ENCODE data around the gene OR1Q1. TPM values are rescaled to one million over a fixed set of nuclear protein-coding genes. Genes with fewer than 3 reads are reported as not detected.
"Not testable (repeated sequence)": the region's sequence is repeated elsewhere in the genome, so short reads cannot be mapped to it uniquely, and the experiment has no call there.

Gene OR1Q1, protein sequence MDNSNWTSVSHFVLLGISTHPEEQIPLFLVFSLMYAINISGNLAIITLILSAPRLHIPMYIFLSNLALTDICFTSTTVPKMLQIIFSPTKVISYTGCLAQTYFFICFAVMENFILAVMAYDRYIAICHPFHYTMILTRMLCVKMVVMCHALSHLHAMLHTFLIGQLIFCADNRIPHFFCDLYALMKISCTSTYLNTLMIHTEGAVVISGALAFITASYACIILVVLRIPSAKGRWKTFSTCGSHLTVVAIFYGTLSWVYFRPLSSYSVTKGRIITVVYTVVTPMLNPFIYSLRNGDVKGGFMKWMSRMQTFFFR
- total RNA-seq (not detected), polyA plus RNA-seq (not detected)

DNA sequence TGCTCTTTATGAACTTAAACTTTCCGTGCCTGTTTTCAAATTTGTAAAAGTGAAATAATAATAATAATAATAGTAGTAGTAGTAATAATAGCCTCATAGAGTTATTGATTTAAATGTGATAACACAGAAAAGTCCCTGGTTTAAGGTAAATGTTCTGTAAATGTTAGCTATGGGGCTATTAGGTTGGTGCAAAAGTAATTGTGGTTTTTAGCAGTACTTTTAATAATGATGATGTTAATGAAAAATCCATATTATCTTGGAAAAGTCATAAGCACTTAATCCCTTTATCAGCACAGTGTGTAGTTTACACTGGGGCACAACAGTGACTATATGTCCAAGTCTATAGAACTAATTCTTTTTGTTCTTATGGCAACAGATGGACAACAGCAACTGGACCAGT lies at the start of gene OR1Q1:
TSS of gene OR1Q1 (plus strand) at position 377 of the 400 bp plus-strand sequence. CDS start at position 377, 0 bp downstream.
- no peak for DNase-seq (ENCODE audit: extremely low spot score)
- Histone ChIP-seq H3K4me3 (ENCODE audit: low read depth, low read length) (no peak within 1 kb of the TSS), H3K27ac (ENCODE audit: low read depth) (no peak within 1 kb of the TSS), H3K36me3 (ENCODE audit: insufficient read depth) (no peaks in the 10 kb centered on the region), H3K4me1 (ENCODE audit: insufficient read depth) (no peaks in the 10 kb centered on the region)
- 86% methylated on average over 1 of the region's 1 CpG for WGBS

DNA sequence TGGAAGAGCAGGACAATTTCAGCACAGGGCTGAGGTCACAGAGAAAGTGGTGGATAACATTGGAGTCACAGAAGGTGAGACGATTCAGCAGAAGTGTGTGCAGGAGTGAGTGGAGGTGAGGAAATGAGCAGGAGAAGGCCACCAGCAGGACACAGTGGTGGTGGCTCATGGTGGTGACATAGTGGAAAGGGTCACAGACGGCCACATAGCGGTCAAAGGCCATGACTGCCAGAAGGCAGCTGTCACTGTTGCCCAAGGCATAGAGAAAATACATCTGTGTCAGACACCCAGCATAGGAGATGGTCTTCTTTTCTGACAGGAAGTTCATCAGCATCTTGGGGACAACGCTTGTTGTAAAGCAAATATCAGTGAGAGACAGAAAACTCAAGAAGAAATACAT lies 46.6 kb upstream of the OR1Q1 start:
- no peaks in the 10 kb centered on the region for H3K36me3 ChIP-seq (ENCODE audit: insufficient read depth)
- no peaks in the 10 kb centered on the region for H3K4me1 ChIP-seq (ENCODE audit: insufficient read depth)
- H3K4me3 ChIP-seq (ENCODE audit: low read depth, low read length): no peak overlapping the region
- 89% methylated on average over 4 of the region's 4 CpGs for WGBS
- H3K27ac ChIP-seq (ENCODE audit: low read depth): no peak overlapping the region
- no peak for DNase-seq (ENCODE audit: extremely low spot score)

DNA sequence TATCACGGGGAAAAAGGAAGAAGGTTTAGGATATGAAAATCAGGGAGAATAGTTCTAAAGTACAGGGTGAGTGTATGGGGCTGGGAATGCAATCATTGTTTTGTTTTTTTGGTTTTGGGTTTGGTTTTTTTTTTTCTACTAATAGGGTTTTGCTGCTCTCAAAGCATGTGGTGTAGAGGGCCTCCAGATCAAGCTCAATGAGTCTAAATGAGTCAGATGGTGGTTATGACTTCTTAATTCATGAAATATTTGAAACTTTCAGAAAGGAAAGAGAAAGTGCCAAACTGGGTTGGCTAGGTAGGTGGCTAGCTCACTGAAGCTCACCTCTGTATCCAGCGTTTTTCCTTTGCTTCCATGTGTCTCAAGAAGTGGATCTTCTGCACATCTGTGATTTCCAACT lies 42.1 kb upstream of the OR1Q1 start:
- H3K27ac ChIP-seq (ENCODE audit: low read depth): no peak overlapping the region

DNA sequence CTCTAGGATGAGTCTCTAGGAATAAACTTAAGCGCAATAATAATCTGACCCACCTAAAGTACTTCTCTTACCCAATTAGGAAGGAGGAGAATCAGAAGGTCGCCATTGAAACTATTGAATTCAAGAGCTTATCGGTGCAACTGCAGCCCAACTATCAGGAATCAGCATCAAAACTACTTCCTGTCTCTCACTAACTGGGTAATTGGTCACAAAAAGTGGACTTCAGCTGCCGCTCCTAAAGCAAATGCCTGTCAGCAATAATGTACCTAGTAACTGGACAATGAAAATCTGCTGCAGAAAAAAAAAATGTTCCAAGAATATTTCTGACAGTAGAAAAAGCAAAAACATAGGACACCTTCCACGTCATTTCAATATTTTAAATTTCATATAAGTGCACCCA lies 34.7 kb upstream of the OR1Q1 start:
- no peaks in the 10 kb centered on the region for H3K36me3 ChIP-seq (ENCODE audit: insufficient read depth)
- 68% methylated on average over 5 of the region's 5 CpGs for WGBS
- no peaks in the 10 kb centered on the region for H3K4me1 ChIP-seq (ENCODE audit: insufficient read depth)
- no peak overlapping the region for H3K4me3 ChIP-seq (ENCODE audit: low read depth, low read length)
- no peak for DNase-seq (ENCODE audit: extremely low spot score)
- no peak overlapping the region for H3K27ac ChIP-seq (ENCODE audit: low read depth)

More for the DNA sequence above, 42.1 kb upstream of the OR1Q1 start:
- Histone ChIP-seq H3K4me1 (ENCODE audit: insufficient read depth) (no peaks in the 10 kb centered on the region), H3K4me3 (ENCODE audit: low read depth, low read length) (no peak overlapping the region), H3K36me3 (ENCODE audit: insufficient read depth) (no peaks in the 10 kb centered on the region)
- no peak for DNase-seq (ENCODE audit: extremely low spot score)
- WGBS: 68% methylated on average over 2 of the region's 2 CpGs

DNA sequence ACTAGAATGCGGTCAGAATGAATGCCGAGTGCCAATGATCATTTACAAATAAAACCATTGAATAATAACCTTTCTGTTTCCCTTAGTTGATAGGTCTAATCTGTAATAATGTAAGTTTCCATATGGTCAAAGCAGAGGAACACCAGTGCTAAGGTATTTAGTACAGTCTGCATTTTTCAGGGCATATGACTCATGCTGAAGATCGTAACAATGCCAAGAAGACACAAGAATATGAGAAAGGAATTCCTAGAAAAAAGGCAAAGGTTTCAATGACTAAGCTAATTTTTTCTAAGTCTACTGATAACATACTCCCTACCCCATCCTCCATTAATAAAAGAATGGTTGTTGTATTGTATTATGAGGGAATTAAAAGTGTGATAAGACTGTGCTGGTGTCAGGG lies 34.2 kb upstream of the OR1Q1 start:
- H3K4me3 ChIP-seq (ENCODE audit: low read depth, low read length): no peak overlapping the region
- 73% methylated on average over 3 of the region's 3 CpGs for WGBS
- no peak for DNase-seq (ENCODE audit: extremely low spot score)
- no peaks in the 10 kb centered on the region for H3K36me3 ChIP-seq (ENCODE audit: insufficient read depth)
- no peak overlapping the region for H3K27ac ChIP-seq (ENCODE audit: low read depth)
- no peaks in the 10 kb centered on the region for H3K4me1 ChIP-seq (ENCODE audit: insufficient read depth)

DNA sequence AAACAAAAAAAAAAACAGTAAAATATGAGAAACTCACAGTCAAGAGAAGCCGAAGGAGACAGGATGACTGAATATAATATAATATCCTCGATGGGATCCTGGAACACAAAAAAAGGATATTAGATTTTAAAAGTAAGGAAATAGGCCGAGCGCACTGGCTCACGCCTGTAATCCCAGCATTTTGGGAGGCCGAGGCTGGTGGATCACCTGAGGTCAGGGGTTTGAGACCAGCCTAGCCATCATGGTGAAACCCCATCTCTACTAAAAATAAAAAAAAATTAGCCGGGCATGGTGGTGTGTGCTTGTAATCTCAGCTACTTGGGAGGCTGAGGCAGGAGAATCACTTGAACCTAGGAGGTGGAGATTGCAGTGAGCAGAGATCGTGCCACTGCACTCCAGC lies 31.3 kb upstream of the OR1Q1 start, which contains the start of gene OR1L8:
TSS of gene OR1L8 (minus strand) at position 101 of the 400 bp plus-strand sequence. CDS start 14,907 bp downstream, outside the sequence.
- not testable (repeated sequence) for H3K27ac ChIP-seq (ENCODE audit: low read depth); H3K4me3 ChIP-seq (ENCODE audit: low read depth, low read length); H3K36me3 ChIP-seq (ENCODE audit: insufficient read depth); H3K4me1 ChIP-seq (ENCODE audit: insufficient read depth); DNase-seq (ENCODE audit: extremely low spot score)
- 89% methylated on average over 8 of the region's 8 CpGs for WGBS

DNA sequence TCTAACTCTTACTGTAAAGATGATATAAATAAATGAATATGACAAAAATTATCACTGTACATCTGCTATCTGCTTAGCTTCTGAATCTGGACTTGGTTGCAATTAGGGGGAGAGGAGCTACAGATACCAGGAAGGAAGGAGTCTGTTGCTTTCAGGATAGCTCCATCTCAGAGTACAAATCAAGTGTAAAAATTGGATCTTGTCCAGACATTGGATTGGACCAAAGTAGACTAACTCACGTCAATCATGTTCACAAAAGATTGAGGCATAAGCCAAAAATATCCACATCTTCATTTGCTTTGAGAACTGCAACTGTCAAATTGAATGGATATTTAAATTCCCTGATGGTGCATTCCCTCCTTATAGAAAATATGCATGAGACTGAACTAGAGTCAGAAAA lies 8.8 kb upstream of the OR1Q1 start:
- Histone ChIP-seq H3K4me1 (ENCODE audit: insufficient read depth) (no peaks in the 10 kb centered on the region), H3K4me3 (ENCODE audit: low read depth, low read length) (no peak overlapping the region), H3K36me3 (ENCODE audit: insufficient read depth) (no peaks in the 10 kb centered on the region), H3K27ac (ENCODE audit: low read depth) (no peak overlapping the region)
- WGBS: 47% methylated on average over 1 of the region's 1 CpG
- no peak for DNase-seq (ENCODE audit: extremely low spot score)

DNA sequence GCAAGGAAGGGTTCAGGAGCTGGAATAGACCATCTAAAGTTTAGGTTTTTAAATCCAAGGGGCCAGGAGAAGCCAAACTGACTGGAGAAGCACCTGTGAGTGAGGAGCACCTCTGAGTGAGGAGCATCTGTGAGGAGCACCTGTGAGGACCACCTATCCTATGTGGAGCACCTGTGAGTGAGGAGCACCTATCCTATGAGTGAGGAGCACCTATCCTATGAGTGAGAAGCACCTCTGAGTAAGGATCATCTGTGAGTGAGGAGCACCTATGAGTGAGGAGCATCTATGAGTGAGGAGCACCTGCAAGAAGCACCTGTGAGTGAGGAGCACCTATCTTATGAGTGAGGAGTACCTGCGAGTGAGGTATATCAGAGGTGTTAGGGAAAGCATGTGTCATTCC lies 8.0 kb upstream of the OR1Q1 start:
- WGBS: 88% methylated on average over 1 of the region's 1 CpG
- H3K36me3 ChIP-seq (ENCODE audit: insufficient read depth): no peaks in the 10 kb centered on the region
- no peaks in the 10 kb centered on the region for H3K4me1 ChIP-seq (ENCODE audit: insufficient read depth)
- no peak for DNase-seq (ENCODE audit: extremely low spot score)
- H3K27ac ChIP-seq (ENCODE audit: low read depth): no peak overlapping the region
- no peak overlapping the region for H3K4me3 ChIP-seq (ENCODE audit: low read depth, low read length)

DNA sequence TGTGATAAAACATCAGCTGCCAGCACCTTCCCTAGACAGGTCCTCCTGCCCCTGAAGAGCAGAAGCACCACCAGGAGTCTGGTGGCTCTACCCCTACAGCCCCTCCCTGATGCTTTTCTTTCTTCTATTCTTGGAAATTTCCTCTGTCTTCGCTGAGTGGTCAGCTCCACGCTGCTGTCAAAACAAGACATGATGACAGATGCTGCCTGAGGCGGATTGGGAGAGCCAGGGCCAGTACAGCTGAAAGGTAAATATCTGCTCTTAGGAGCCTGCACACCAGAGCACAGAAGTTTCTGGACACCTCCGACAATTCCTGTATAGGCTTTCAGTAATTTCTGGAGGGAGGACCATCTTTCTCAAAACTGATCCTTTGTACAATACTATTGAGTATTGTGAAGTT lies 4.7 kb upstream of the OR1Q1 start:
- Histone ChIP-seq H3K4me1 (ENCODE audit: insufficient read depth) (no peaks in the 10 kb centered on the region), H3K27ac (ENCODE audit: low read depth) (no peak overlapping the region), H3K4me3 (ENCODE audit: low read depth, low read length) (no peak overlapping the region), H3K36me3 (ENCODE audit: insufficient read depth) (no peaks in the 10 kb centered on the region)
- DNase-seq (ENCODE audit: extremely low spot score): no peak
- WGBS: 73% methylated on average over 4 of the region's 4 CpGs

DNA sequence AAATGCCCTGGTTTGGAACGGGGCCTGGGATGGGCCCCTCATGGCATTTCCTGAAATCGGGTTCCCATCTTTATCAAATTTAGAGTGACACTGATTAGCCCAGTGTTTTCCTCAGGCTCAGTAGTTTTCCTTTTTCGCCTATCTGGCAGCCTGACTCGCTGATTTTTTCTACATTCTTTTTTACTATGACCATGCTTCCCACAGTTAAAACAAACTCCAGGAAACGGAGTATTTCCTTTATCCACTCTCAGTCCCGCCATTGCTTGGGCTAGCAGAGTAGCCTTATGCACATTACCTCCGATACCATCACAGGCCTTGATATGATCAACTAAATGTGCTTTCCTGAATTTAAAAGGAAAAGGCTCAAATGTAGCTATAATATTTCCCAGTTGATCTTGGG lies 5.5 kb downstream of the OR1Q1 start:
- Histone ChIP-seq H3K4me1 (ENCODE audit: insufficient read depth) (no peaks in the 10 kb centered on the region), H3K27ac (ENCODE audit: low read depth) (no peak overlapping the region), H3K4me3 (ENCODE audit: low read depth, low read length) (no peak overlapping the region), H3K36me3 (ENCODE audit: insufficient read depth) (no peaks in the 10 kb centered on the region)
- 71% methylated on average over 7 of the region's 7 CpGs for WGBS
- no peak for DNase-seq (ENCODE audit: extremely low spot score)

DNA sequence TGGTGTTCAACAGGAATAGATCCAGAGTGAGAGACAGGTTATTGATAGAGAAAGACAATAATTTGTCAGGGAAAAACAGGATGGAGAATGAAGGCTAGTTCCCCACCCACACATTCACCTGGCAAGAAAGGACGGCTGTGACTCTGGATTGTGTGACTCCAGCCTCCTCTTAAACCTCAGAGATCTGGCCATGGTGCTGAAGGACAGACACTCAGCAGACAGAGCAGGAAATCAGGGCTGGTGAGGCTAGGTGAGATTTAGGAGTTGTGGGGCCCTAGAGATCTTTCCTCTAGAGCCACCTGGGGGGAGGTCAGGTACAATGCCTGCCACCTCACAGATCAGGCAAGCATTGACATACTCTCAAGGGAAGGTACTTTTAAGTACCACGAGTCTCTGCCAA lies 27.7 kb downstream of the OR1Q1 start:
- DNase-seq (ENCODE audit: extremely low spot score): no peak
- Histone ChIP-seq H3K4me3 (ENCODE audit: low read depth, low read length) (no peak overlapping the region), H3K36me3 (ENCODE audit: insufficient read depth) (no peaks in the 10 kb centered on the region), H3K4me1 (ENCODE audit: insufficient read depth) (no peaks in the 10 kb centered on the region), H3K27ac (ENCODE audit: low read depth) (no peak overlapping the region)
- 21% methylated on average over 2 of the region's 2 CpGs for WGBS

DNA sequence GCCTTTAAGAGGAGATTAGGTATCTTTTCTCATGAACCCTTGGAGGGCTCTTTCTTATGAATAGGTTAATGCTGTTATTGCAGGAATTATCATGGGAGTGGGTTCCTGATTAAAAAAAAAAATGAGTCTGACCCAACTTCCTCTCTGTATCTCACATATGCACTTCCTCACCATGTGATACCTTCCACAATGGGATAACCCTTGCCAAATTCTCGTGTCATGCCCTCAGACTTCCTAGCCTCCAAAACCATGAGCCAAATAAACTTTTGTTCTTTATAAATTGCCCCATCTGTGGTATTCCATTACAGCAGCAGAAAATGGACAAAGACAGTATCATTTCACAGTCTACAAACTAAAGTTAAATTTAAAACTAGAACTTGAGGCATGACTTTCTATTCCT lies 41.8 kb downstream of the OR1Q1 start:
- Histone ChIP-seq H3K4me3 (ENCODE audit: low read depth, low read length) (no peak overlapping the region), H3K36me3 (ENCODE audit: insufficient read depth) (no peaks in the 10 kb centered on the region), H3K4me1 (ENCODE audit: insufficient read depth) (no peaks in the 10 kb centered on the region), H3K27ac (ENCODE audit: low read depth) (no peak overlapping the region)
- no peak for DNase-seq (ENCODE audit: extremely low spot score)
- 20% methylated on average over 1 of the region's 1 CpG for WGBS

DNA sequence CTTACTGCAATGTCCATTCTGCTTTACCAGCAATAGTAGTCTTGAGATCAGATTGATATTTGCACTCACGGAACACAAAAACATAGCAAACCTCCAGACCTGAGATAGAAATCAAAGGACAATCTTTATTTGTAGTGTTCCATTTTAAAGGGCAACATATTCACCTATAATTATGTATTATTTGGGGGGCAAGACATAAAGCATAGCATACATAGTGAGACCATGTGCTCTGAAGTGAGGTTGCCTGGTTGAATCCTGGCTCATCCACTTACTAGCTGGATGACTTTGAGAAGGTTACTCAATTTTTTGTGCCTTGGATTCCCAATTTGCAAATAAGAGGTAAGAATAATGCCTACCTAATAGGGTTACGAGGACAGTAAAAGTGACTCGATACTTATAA lies 43.0 kb downstream of the OR1Q1 start, which contains the start of gene OR1B1:
TSS of gene OR1B1 (minus strand) at position 101 of the 400 bp plus-strand sequence.
- H3K4me3 ChIP-seq (ENCODE audit: low read depth, low read length): no peak within 1 kb of the TSS
- no peaks in the 10 kb centered on the region for H3K36me3 ChIP-seq (ENCODE audit: insufficient read depth)
- no peaks in the 10 kb centered on the region for H3K4me1 ChIP-seq (ENCODE audit: insufficient read depth)
- H3K27ac ChIP-seq (ENCODE audit: low read depth): no peak within 1 kb of the TSS
- no peak for DNase-seq (ENCODE audit: extremely low spot score)
- WGBS: 89% methylated on average over 3 of the region's 3 CpGs

DNA sequence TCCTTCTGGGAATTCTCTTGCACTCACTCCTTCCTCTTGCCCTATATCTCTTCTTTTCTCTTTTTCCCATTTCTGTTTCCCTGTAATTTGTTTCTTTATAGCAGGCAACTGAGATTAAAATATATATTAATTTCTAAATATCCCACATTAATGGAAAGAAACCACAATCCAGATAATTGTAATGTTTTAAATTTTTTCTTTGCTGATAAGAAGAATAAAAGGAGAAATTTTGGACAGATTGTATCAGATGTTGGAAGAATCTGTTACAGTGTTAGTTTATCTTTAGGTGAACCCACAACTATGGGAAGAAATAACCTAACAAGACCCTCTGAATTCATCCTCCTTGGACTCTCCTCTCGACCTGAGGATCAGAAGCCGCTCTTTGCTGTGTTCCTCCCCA lies 46.9 kb downstream of the OR1Q1 start, which contains the start of gene OR1L1:
TSS of gene OR1L1 (plus strand) at position 301 of the 400 bp plus-strand sequence. CDS start at position 301, 0 bp downstream.
- no peaks in the 10 kb centered on the region for H3K4me1 ChIP-seq (ENCODE audit: insufficient read depth)
- H3K36me3 ChIP-seq (ENCODE audit: insufficient read depth): no peaks in the 10 kb centered on the region
- WGBS: 58% methylated on average over 2 of the region's 2 CpGs
- DNase-seq (ENCODE audit: extremely low spot score): no peak
- H3K27ac ChIP-seq (ENCODE audit: low read depth): no peak within 1 kb of the TSS
- no peak within 1 kb of the TSS for H3K4me3 ChIP-seq (ENCODE audit: low read depth, low read length)

Measured in urinary bladder (tissue), 4 donors.